ENCODE results near the gene DAAM1.

The DAAM1 gene

DNA sequence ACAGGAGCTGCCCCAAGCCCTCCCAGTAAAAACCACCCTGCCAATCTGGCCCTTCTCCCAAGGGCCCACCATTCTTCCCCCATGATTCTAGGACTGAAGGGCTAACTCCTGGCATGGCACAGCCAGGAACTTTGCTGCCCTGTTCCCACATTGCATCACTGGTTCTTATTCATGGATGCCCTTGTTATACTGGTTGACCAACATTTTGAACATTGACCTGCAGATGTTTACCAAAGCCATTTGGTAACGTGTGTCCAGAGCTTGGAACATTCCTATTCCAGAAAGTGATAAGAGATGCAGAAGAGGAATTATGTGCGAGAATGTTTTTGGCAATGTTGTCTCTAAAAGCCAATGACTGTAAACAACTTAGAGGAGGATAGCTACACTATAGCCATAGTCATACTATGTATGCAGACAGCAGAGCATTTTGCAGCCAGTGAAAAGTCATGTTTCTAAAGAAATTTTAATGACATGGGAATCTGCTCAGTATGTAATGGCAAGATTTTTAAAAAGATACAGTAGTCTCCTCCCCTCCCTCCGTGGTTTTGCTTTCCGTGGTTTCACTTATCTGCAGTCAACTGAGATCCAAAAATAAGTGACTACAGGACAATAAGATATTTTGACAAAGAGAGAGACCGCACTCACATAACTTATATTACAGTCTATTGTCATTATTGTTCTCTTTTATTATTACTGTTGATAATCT is 108.8 kb downstream of the DAAM1 start:
- DNase-seq (ENCODE audit: low read depth, low spot score) = no peak
- TF ChIP-seq CTCF (IDR thresholded peaks at IDR 0.05; ENCODE audit: insufficient read depth, low read length, missing control alignments) = no peak
- POLR2A ChIA-PET = no interaction called here
- H3K4me3 ChIP-seq (ENCODE audit: low read depth, low read length) = no peak overlapping the region
- CTCF ChIA-PET = interaction anchor here (2.9 kb wide), 1 partner anchor 9 kb away, joined by 18 read pairs; no protein-coding TSS in a partner anchor

- no peak for TF ChIP-seq CTCF (IDR thresholded peaks at IDR 0.05; ENCODE audit: insufficient read depth, low read length, missing control alignments)
- POLR2A ChIA-PET = no interaction called here
- no peak overlapping the region for H3K4me3 ChIP-seq (ENCODE audit: low read depth, low read length)
- no peak for DNase-seq (ENCODE audit: low read depth, low spot score)
- CTCF ChIA-PET = no interaction called here
Measured at GRCh38 chr14:59299731-59300130, 111.3 kb downstream of the DAAM1 start.

- no peak overlapping the region for H3K4me3 ChIP-seq (ENCODE audit: low read depth, low read length)
- TF ChIP-seq CTCF (IDR thresholded peaks at IDR 0.05; ENCODE audit: insufficient read depth, low read length, missing control alignments) = no peak
- ChIA-PET POLR2A (no interaction called here), CTCF (interaction anchor here (0.6 kb wide), 1 partner anchor 12 kb away, joined by 3 read pairs; no protein-coding TSS in a partner anchor)
- DNase-seq (ENCODE audit: low read depth, low spot score) = no peak
Measured at GRCh38 chr14:59301354-59301753, 112.9 kb downstream of the DAAM1 start.

- ChIA-PET CTCF (no interaction called here), POLR2A (no interaction called here)
- H3K4me3 ChIP-seq (ENCODE audit: low read depth, low read length) = no peak overlapping the region
- no peak for TF ChIP-seq CTCF (IDR thresholded peaks at IDR 0.05; ENCODE audit: insufficient read depth, low read length, missing control alignments)
- no peak for DNase-seq (ENCODE audit: low read depth, low spot score)
Measured at GRCh38 chr14:59302313-59302712, 113.8 kb downstream of the DAAM1 start.

GRCh38 chr14:59303216-59303615 is 114.7 kb downstream of the DAAM1 start:
- no peak overlapping the region for H3K4me3 ChIP-seq (ENCODE audit: low read depth, low read length)
- DNase-seq (ENCODE audit: low read depth, low spot score) = no peak
- POLR2A ChIA-PET = no interaction called here
- TF ChIP-seq CTCF (IDR thresholded peaks at IDR 0.05; ENCODE audit: insufficient read depth, low read length, missing control alignments) = no peak
- CTCF ChIA-PET = interaction anchor here (0.8 kb wide), 1 partner anchor 129 kb away, joined by 3 read pairs; no protein-coding TSS in a partner anchor

GRCh38 chr14:59305231-59305630 is 116.8 kb downstream of the DAAM1 start:
- DNase-seq (ENCODE audit: low read depth, low spot score) = no peak
- H3K4me3 ChIP-seq (ENCODE audit: low read depth, low read length) = no peak overlapping the region
- ChIA-PET CTCF (interaction anchor here (0.9 to 3.6 kb wide), 4 partner anchors 9 to 178 kb away, joined by 3 to 18 read pairs (median 4); no protein-coding TSS in a partner anchor), POLR2A (no interaction called here)
- TF ChIP-seq CTCF (IDR thresholded peaks at IDR 0.05; ENCODE audit: insufficient read depth, low read length, missing control alignments) = no peak
